GM18519 (cell line): Measurements from ENCODE around the gene ACTC1.

Experiments used
- ATAC-seq: cut with Tn5 transposase; IDR thresholded peaks from one replicate; pipeline ENCODE4 v1.9.1; 2021; ENCODE audit warnings: mild to moderate bottlenecking, moderate library complexity; ENCODE audit not compliant: unreplicated experiment, low FRiP score

ACTC1 gene

GRCh38 chr15:34802803-34803750 is 7.7 kb upstream of the ACTC1 start:
- ATAC-seq = no peak

GRCh38 chr15:34802371-34802770 is 7.0 kb upstream of the ACTC1 start:
- no peak for ATAC-seq

DNA sequence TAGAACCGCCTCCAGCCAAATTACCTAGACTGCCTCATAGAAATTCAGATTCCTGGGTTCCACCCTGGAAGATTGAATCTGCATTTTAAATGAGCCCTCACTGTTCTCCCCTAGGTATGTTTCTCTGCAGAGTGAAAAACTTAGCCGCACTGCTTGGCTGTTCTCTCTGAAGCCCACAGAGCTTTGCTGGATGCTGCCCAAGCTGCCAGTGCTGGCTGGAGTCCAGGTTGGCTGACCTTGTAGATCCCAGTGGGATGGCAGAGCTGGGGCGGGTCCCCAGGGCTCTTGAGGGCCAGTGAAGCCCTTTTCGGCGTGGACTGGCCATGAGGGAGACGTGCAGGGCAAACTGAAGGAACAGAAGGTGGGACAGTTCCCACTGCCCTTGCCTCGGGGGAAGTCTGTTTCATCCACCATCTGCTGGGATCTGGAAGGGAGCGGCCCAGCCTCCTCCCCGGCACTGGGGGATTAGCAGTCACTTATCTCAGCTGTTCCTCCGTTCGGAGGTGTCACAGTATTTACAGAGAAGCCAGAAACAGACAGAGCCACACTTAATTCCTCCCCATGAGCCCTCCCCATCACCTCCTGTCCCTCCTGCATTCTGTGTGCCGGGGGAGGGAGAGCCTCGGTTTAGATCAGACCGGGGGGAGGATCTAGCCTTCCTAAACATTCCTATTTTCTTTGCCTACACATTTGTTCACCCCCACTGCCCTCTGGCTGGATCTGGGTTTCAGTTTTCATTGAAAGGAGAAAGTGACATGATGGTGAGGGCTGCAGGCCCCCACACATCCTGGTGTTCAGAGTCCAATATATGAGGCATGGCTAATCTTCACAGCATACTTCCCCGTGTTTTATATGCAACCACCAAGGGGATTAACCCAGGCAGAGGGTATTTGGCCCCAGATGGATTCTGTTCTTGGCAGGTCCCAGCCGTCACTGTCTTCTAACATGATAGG is 4.1 kb upstream of the ACTC1 start:
- ATAC-seq = no peak

DNA sequence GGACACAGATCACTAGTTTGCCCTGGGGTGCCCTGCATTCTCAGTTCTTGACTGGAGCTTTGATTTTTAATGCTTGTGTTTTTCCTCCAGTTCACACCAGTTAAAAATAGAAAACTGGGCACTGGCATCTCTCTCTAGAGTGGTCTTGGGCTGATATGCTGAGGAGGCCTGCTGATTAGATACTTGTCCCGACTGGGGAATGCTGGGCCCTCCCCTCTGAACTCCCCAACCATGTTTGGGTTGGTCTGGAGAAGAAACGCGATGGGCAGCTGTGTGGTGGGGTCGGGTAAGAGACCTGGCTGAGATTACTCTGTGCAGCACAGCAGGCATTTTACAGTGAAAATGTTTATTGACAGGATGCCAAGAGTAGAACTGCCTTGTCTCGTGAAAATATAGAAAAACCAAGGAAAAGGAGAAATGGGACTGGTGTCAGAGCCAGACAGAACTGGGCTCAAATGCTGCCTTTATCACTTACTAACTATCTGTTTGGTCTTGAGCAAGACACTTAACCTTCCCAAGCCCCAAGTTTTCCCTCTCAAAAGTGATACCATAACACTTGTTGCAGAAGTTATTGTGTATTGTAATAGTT is 1.6 kb upstream of the ACTC1 start:
- ATAC-seq = no peak

DNA sequence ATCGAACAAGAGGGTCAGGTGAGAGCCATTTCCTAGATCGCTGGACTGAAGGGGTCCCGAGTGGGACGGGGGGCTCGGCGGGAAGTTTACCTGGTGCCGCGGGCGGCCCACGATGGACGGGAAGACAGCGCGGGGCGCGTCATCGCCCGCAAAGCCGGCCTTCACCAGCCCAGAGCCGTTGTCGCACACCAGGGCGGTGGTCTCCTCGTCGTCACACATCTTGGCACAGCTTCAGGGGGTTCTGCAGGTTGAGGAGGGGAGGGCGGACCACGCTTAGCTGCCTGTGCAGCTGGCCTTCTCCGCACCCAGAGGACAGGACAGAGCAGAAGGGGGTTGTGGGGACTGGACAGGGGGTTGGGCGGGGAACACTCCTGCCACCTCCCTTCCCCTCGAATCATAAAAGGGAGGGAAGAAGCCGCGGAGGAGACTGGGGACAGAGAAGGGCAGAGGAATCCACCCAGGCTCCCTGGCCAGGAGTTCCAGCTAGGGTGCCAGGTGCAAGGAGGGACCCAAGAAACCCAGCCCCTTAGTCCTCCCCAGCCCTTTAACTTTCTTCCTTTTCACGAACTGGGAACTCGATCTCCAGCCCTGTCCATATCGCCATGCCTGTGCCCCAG is 651 bp downstream of the ACTC1 start:
- no peak for ATAC-seq

GRCh38 chr15:34793901-34794300 is 1.4 kb downstream of the ACTC1 start:
- ATAC-seq = no peak

GRCh38 chr15:34793071-34793470 is 2.3 kb downstream of the ACTC1 start:
- no peak for ATAC-seq

DNA sequence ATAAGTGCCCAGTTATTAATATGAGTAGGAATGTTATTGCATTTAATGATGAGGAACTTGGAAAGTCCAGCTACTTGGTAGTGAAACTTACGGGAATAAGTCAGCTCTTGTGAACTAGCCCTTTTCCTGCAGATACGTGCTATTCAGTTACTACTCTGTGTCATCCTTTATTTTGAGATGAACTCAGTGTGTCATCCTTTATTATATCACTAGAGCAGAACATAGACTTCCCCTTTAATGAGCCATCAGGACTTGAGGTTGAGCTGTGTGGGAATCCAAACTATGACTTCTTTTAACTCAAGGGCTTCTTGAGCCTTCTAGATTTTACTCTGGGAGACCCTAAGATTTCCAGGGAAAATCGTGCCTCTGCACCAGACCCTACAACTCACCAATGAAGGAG is 3.6 kb downstream of the ACTC1 start:
- no peak for ATAC-seq

- no peak for ATAC-seq
These were observed 5.2 kb downstream of the ACTC1 start for GRCh38 chr15:34790121-34790520.

DNA sequence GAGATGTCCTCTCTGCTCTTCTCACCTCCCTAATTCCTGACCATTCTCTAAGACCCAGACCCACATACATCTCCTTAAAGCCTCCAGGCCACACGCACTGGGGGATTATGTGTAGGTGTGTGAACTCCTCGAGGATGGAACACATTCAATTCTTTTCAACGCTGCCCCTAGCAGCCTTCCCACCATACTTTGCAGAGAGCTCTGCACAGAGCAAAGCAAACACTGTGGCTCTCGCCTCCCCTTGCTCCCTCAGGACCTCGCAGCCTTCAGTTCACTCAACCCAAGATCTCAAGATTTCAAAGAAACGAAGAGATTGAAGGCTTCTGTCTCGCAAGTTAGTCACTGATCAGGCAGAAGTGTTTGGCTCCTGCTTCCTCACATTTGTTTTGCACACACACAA is 6.0 kb downstream of the ACTC1 start:
- no peak for ATAC-seq

DNA sequence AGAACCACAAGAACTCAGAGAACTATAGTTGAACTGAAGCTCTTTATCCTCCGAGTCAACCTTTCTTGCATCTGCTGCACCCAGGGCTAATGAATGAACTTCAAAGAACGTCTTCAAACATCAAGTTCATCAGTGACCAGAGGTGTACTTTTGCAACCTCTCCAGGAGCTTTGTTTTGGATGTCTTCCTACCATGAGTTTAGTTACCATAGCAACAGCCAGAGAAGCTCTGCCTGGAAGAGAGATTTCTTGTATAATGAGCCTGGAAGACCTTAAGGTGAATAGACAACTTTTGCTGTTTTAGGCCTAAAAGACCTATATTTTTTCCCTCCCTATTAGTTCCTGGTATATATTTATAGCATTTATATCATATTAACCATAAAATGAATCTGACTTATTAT is 9.1 kb downstream of the ACTC1 start:
- ATAC-seq = no peak

- no peak for ATAC-seq
These were observed 11.4 kb downstream of the ACTC1 start for GRCh38 chr15:34783991-34784390.

- ATAC-seq = no peak
These were observed 11.9 kb downstream of the ACTC1 start for GRCh38 chr15:34783431-34783830.

GRCh38 chr15:34782901-34783300 is 12.4 kb downstream of the ACTC1 start:
- ATAC-seq = no peak

DNA sequence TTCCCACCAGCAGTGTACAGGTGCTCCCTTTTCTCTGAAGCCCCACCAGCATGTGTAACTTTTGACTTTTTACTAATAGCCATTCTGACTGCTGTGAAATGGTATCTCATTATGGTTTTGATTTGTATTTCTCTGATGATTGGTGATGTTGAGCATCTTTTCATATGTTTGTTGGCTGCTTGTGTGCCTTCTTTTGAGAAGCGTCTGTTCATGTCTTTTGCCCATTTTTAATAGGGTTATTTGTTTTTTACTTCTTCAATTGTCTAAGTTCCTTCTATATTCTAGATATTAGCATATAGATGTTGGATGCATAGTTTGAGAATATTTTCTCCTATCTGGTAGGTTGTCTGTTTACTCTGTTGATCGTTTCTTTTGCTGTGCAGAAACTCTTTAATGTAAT is 14.6 kb downstream of the ACTC1 start:
- ATAC-seq = no peak

DNA sequence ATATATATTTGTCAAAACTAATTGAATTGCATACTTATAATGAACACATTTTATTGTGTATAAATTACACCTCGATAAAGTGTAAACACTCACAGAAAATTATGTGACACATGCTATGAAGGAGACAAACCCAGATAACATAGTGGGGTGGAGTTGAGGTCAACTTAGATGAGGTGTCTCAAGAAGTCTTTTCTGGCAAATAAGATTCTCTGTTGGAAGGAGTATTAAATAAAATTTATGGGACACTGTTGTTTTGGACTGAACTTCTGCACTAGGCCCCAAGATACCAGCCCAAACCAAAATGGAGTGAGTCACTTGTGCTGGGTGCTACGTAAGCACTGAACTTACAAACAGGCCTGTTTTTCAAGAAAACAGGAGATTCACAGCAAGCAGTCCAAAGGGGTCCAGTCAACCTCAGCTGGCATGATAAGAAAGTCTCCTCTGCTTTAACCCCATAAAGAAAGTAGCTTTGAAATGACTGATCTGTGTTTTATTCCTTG is 18.7 kb downstream of the ACTC1 start:
- no peak for ATAC-seq

DNA sequence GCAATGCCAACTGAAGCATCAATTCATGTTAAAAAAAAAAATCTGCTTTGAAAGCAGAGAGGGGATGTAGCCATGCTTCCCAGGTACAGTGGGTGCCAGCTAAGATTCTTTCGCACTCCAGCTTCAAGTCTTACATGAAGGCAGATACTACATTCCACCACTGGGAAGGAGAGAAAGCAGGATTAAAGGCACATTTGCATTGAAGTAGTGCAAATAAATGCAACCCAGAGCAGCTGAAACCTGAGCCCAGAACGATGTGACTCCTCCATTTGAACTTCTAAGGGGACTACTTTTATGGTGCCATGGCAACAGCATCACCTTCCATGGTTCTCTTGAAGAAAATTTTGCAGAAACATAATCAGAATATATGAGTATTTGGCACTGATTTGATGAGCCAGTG is 21.4 kb downstream of the ACTC1 start:
- ATAC-seq = no peak

DNA sequence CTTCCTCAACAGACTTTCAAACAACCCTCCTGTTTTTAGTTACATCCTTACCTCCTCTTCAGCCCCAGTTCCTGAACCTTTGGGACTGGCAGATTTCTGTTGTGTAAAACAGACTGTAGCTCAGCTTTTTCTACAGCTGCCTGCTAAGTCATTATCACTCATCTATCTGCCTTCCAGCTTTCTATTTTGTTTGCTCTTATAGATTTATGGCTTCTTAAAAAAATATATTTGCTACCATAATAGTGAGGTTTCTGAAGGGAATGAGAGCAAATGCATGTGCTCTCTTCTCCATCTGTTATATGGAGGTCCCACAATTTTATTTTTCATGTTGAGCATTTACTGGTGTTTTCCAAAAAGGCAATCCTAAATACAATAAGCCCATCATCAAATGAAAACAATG is 22.3 kb downstream of the ACTC1 start:
- ATAC-seq = no peak

DNA sequence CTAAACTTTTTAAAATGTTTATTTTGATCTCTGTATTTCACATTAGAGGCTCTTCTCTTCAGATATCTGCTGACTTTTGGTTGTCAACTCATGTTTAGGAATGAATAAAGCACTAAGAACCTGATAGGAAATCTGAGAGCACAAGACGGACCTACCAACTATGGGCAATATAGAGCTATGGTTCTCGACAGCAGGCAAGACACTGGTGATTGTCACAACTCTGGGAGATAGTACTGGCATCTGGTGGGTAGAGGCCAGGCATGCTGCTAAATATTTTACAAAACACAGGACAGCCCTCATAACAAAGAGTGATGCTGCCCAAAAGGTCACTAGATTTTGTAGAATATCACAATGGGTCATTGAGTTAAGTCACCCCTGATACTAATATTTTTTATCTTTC is 23.0 kb downstream of the ACTC1 start:
- ATAC-seq = no peak

DNA sequence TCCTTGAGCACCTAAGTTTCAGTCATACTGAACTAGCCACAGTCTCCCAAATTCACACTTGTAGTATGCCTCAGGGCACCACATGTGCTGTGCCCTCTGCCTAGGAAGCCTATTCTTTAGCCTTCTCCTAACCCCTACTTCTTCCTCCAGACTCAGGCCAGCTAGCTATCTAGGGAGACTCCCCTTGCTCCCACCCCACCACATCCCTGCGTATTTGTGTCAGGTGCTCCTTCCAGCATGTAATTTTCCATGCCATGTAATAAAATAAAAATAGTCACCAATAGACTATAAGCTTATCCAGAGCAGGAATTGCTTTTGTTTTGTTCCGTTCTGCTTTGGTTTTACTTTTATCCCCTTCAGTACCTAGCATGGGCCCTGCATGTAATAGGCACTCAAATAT is 25.6 kb downstream of the ACTC1 start:
- ATAC-seq = no peak
